GM23248 (cell line): ENCODE results near the gene FGA. TPM values are rescaled to one million over a fixed set of nuclear protein-coding genes. Genes with fewer than 3 reads are reported as not detected.

Experiments
- DNase-seq: peaks from one replicate; pipeline ENCODE4 v3.0.0-alpha.2; 2015
- H2AFZ ChIP-seq: fragments of 200-600 bp; sonication (generic); 2 replicates; pipeline ENCODE4 v1.6.1; 2016; ENCODE audit warnings: antibody characterized with exemption
- H3F3A ChIP-seq: fragments of 200-600 bp; sonication (generic); 2 replicates; pipeline ENCODE4 v1.6.1; 2016; ENCODE audit warnings: mild to moderate bottlenecking, antibody characterized with exemption, mixed run types; ENCODE audit not compliant: insufficient read depth
- H3K27ac ChIP-seq: fragments of 200-600 bp; sonication (generic); 2 replicates; pipeline ENCODE4 v1.5.1; 2016; ENCODE audit warnings: mild to moderate bottlenecking
- H3K27me3 ChIP-seq: fragments of 200-600 bp; sonication (generic); replicated peaks from 2 replicates; pipeline ENCODE4 v1.6.1; 2016; ENCODE audit warnings: mild to moderate bottlenecking; ENCODE audit not compliant: insufficient read depth
- H3K36me3 ChIP-seq: fragments of 200-600 bp; sonication (generic); 2 replicates; pipeline ENCODE4 v1.6.1; 2016; ENCODE audit warnings: low read depth, mild to moderate bottlenecking
- H3K4me1 ChIP-seq: fragments of 200-600 bp; sonication (generic); 2 replicates; pipeline ENCODE4 v1.6.1; 2016; ENCODE audit warnings: mild to moderate bottlenecking; ENCODE audit not compliant: insufficient read depth
- H3K4me2 ChIP-seq: fragments of 200-600 bp; sonication (generic); one replicate; pipeline ENCODE4 v1.6.1; 2016; ENCODE audit warnings: mild to moderate bottlenecking; ENCODE audit not compliant: unreplicated experiment
- H3K4me3 ChIP-seq: fragments of 200-600 bp; sonication (generic); 2 replicates; pipeline ENCODE4 v1.5.1; 2016; ENCODE audit warnings: mild to moderate bottlenecking
- H3K79me2 ChIP-seq: fragments of 200-600 bp; sonication (generic); 2 replicates; pipeline ENCODE4 v1.6.1; 2016; ENCODE audit warnings: mild to moderate bottlenecking; ENCODE audit not compliant: insufficient read depth
- H3K9ac ChIP-seq: fragments of 200-600 bp; sonication (generic); 2 replicates; pipeline ENCODE4 v1.6.1; 2016; ENCODE audit warnings: mild to moderate bottlenecking
- H3K9me2 ChIP-seq: fragments of 200-600 bp; sonication (generic); 2 replicates; pipeline ENCODE4 v1.6.1; 2016; ENCODE audit warnings: mixed run types, mild to moderate bottlenecking, moderate library complexity; ENCODE audit not compliant: insufficient read depth
- H3K9me3 ChIP-seq: fragments of 200-600 bp; sonication (generic); one replicate; pipeline ENCODE4 v1.6.1; 2017; ENCODE audit warnings: low read depth
- H4K20me1 ChIP-seq: fragments of 200-600 bp; sonication (generic); 2 replicates; pipeline ENCODE4 v1.6.0; 2016; ENCODE audit not compliant: insufficient read depth
- EZH2 ChIP-seq: fragments of 200-600 bp; sonication (generic); IDR thresholded peaks from 2 replicates; pipeline ENCODE4 v1.6.1; 2018; ENCODE audit warnings: antibody characterized with exemption, mild to moderate bottlenecking; ENCODE audit not compliant: insufficient read depth, poor library complexity, severe bottlenecking
- EZH2phosphoT487 ChIP-seq: fragments of 200-600 bp; sonication (generic); IDR thresholded peaks from 2 replicates; pipeline ENCODE4 v1.6.1; 2018; ENCODE audit warnings: antibody characterized with exemption, moderate library complexity, mild to moderate bottlenecking, low read depth; ENCODE audit not compliant: insufficient read depth
- WGBS, 2 experiments: methylation state at CpG; one replicate each; pipeline ENCODE4 v1.1.6; 2015 to 2017; ENCODE audit warnings: low lambda C conversion rate in 2 of 2, low coverage in 1 of 2; ENCODE audit errors: missing lambda C conversion rate in 2 of 2; 5-methylcytosine and 5-hydroxymethylcytosine counted together
- in situ Hi-C: fragments of 300-500 bp; cut with MboI; formaldehyde crosslinking; loops from 2 replicates; pipeline ENCODE4 v1.15.0; 2020
- polyA plus RNA-seq: library from polyadenylated mRNA; unstranded; fragments of >200 nt; fragmentation: Nextera tagmentation; extraction: Ambion mirVana; gene quantifications from 2 replicates; pipeline ENCODE4 v1.2.1, GENCODE V29; 2016
- total RNA-seq: library from RNA; depleted of rRNA; stranded (reverse); fragments of >200 nt; shearing (Covaris generic); gene quantifications from 2 replicates; pipeline ENCODE4 v1.2.3, GENCODE V29; 2014

The FGA gene
- total and polyA plus RNA-seq, 2 experiments from 2014 or later, result not detected

- H3F3A ChIP-seq, result no peaks in the 10 kb centered on the region
- H3K9ac ChIP-seq, result no peak overlapping the region
- in situ Hi-C loops, result no loop called here
These were observed 16.5 kb upstream of the FGA start for GRCh38 chr4:154606728-154607723.

GRCh38 chr4:154604696-154605200 is 14.2 kb upstream of the FGA start:
- H4K20me1 ChIP-seq, result no peaks in the 10 kb centered on the region
- WGBS, 2 experiments, result 32 to 35% methylated on average over 4 of the region's 4 CpGs
- H3K9ac ChIP-seq, result no peak overlapping the region
- no peaks in the 10 kb centered on the region for H3K4me1 ChIP-seq
- peaks cover 17% of the 10 kb centered on the region for H3K27me3 ChIP-seq
- in situ Hi-C loops, result no loop called here
- no peak for DNase-seq
- H3K27ac ChIP-seq, result no peak overlapping the region
- H3K4me3 ChIP-seq, result no peak overlapping the region
- H2AFZ ChIP-seq, result no peak overlapping the region
- no peaks in the 10 kb centered on the region for H3K9me2 ChIP-seq
- no peak for TF ChIP-seq EZH2phosphoT487
- no peak for TF ChIP-seq EZH2
- no peaks in the 10 kb centered on the region for H3K9me3 ChIP-seq
- H3K79me2 ChIP-seq, result no peaks in the 10 kb centered on the region
- H3K36me3 ChIP-seq, result no peaks in the 10 kb centered on the region
- no peak overlapping the region for H3K4me2 ChIP-seq
- no peaks in the 10 kb centered on the region for H3F3A ChIP-seq

More at GRCh38 chr4:154606728-154607723, 16.5 kb upstream of the FGA start:
- H3K27me3 ChIP-seq, result peaks cover 25% of the 10 kb centered on the region
- 23 to 31% methylated on average over 6 of the region's 6 CpGs for WGBS, 2 experiments
- H4K20me1 ChIP-seq, result no peaks in the 10 kb centered on the region
- H3K4me1 ChIP-seq, result no peaks in the 10 kb centered on the region
- H2AFZ ChIP-seq, result no peak overlapping the region
- H3K4me2 ChIP-seq, result no peak overlapping the region
- H3K9me3 ChIP-seq, result no peaks in the 10 kb centered on the region
- no peaks in the 10 kb centered on the region for H3K9me2 ChIP-seq
- H3K4me3 ChIP-seq, result no peak overlapping the region
- no peaks in the 10 kb centered on the region for H3K36me3 ChIP-seq
- no peak for DNase-seq
- TF ChIP-seq EZH2, result no peak
- TF ChIP-seq EZH2phosphoT487, result no peak
- no peak overlapping the region for H3K27ac ChIP-seq
- H3K79me2 ChIP-seq, result no peaks in the 10 kb centered on the region

GRCh38 chr4:154603033-154603943 is 12.7 kb upstream of the FGA start:
- 44 to 52% methylated on average over 6 of the region's 6 CpGs for WGBS, 2 experiments
- no peak overlapping the region for H3K4me3 ChIP-seq
- no peak overlapping the region for H2AFZ ChIP-seq
- no peak overlapping the region for H3K27ac ChIP-seq
- H3K36me3 ChIP-seq, result no peaks in the 10 kb centered on the region
- H3K9me3 ChIP-seq, result no peaks in the 10 kb centered on the region
- H3F3A ChIP-seq, result no peaks in the 10 kb centered on the region
- no peak overlapping the region for H3K9ac ChIP-seq
- no peaks in the 10 kb centered on the region for H4K20me1 ChIP-seq
- H3K4me2 ChIP-seq, result no peak overlapping the region
- in situ Hi-C loops, result no loop called here
- no peaks in the 10 kb centered on the region for H3K4me1 ChIP-seq
- H3K79me2 ChIP-seq, result no peaks in the 10 kb centered on the region
- H3K27me3 ChIP-seq, result peaks cover 10% of the 10 kb centered on the region; the same call in 1 of the 2 replicates
- no peaks in the 10 kb centered on the region for H3K9me2 ChIP-seq
- TF ChIP-seq EZH2phosphoT487 (no peak), EZH2 (no peak)
- DNase-seq, result no peak

- in situ Hi-C loops, result no loop called here
- TF ChIP-seq EZH2phosphoT487 (no peak), EZH2 (no peak)
- H3K9me3 ChIP-seq, result no peaks in the 10 kb centered on the region
- no peak for DNase-seq
- H3K4me1 ChIP-seq, result no peaks in the 10 kb centered on the region
- H3K79me2 ChIP-seq, result no peaks in the 10 kb centered on the region
- H3K4me3 ChIP-seq, result no peak overlapping the region
- WGBS, 2 experiments, result 89 to 95% methylated on average over 1 of the region's 1 CpG
- no peaks in the 10 kb centered on the region for H3K9me2 ChIP-seq
- H3K36me3 ChIP-seq, result no peaks in the 10 kb centered on the region
- H3K27me3 ChIP-seq, result peaks cover 12% of the 10 kb centered on the region; the same call in 1 of the 2 replicates
- H4K20me1 ChIP-seq, result no peaks in the 10 kb centered on the region
- no peak overlapping the region for H3K27ac ChIP-seq
- no peak overlapping the region for H3K4me2 ChIP-seq
- H2AFZ ChIP-seq, result no peak overlapping the region
- no peaks in the 10 kb centered on the region for H3F3A ChIP-seq
- H3K9ac ChIP-seq, result no peak overlapping the region
These were observed 12.0 kb upstream of the FGA start for GRCh38 chr4:154602404-154603020.
